SKM-1 (cell line): Measurements from ENCODE around the gene AFF3.
"Not testable (repeated sequence)": the region's sequence is repeated elsewhere in the genome, so short reads cannot be mapped to it uniquely, and the experiment has no call there.

Experiments
- DNase-seq: peaks from one replicate; lab custom pipeline; 2025; ENCODE audit not compliant: unreplicated experiment; lab: John Stamatoyannopoulos, UW

AFF3 gene, protein sequence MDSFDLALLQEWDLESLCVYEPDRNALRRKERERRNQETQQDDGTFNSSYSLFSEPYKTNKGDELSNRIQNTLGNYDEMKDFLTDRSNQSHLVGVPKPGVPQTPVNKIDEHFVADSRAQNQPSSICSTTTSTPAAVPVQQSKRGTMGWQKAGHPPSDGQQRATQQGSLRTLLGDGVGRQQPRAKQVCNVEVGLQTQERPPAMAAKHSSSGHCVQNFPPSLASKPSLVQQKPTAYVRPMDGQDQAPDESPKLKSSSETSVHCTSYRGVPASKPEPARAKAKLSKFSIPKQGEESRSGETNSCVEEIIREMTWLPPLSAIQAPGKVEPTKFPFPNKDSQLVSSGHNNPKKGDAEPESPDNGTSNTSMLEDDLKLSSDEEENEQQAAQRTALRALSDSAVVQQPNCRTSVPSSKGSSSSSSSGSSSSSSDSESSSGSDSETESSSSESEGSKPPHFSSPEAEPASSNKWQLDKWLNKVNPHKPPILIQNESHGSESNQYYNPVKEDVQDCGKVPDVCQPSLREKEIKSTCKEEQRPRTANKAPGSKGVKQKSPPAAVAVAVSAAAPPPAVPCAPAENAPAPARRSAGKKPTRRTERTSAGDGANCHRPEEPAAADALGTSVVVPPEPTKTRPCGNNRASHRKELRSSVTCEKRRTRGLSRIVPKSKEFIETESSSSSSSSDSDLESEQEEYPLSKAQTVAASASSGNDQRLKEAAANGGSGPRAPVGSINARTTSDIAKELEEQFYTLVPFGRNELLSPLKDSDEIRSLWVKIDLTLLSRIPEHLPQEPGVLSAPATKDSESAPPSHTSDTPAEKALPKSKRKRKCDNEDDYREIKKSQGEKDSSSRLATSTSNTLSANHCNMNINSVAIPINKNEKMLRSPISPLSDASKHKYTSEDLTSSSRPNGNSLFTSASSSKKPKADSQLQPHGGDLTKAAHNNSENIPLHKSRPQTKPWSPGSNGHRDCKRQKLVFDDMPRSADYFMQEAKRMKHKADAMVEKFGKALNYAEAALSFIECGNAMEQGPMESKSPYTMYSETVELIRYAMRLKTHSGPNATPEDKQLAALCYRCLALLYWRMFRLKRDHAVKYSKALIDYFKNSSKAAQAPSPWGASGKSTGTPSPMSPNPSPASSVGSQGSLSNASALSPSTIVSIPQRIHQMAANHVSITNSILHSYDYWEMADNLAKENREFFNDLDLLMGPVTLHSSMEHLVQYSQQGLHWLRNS (N-terminal part only)

DNA sequence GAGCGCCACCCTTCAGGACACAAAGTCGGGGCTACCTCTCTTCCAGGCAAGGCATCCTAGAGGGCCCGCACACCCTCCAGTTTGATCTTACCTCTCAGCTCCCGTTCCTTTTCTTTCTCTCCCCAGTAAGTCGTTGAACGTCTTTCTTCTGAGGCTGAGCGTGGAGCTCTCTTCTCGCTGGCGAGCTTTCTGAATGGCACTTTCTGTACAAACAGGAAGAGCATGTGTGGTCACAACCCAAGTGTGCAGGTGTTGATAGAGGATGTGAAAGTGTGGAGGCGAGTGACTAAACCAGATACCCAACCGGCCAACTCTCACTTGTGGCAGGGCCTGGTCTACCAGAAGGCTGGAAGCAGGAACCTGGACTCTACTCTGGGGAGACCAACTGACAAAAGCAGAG is at the start of gene AFF3:
Gene AFF3, minus strand, starts transcription at position 198 of the 400 bp plus-strand sequence. CDS start 38,136 bp downstream, outside the sequence.
- DNase-seq = peak; percentile 25

DNA sequence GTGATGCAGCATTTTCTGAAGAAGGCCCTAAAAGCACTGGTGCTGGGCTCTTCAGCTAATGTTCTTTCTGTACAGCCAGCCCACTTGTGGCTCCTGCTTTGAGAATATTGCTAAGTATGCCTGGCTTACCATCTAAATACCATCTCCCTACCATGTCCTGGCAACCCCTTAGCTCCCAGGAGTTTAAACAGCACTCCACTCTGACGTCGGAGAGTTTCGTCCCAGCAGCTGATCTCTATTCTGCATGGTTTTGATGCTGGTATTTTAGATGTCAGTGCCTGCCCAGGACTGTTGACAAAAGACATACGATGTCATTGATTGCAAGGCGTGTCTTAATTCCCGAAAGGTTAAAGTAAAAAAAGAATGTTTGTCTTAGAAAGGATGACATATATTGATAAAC is 47.0 kb upstream of the AFF3 start:
- no peak for DNase-seq

DNA sequence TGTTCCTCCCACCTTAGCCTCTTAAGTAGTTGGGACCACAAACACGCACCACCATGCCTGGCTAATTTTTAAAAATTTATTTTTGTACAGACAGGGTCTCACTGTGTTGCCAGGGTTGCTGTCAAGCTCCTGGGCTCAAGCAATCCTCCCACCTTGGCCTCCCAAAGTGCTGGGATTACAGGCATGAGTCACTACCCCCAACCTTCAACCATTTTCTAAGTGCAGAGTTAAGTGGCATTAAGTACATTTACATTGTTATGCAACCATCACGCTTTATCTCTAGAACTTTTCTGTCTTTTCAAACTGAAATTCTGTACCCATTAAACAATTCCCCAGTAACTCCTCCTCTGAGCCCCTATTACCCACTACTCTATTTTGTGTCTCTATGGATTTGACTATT is 45.9 kb upstream of the AFF3 start:
- DNase-seq = no peak

DNA sequence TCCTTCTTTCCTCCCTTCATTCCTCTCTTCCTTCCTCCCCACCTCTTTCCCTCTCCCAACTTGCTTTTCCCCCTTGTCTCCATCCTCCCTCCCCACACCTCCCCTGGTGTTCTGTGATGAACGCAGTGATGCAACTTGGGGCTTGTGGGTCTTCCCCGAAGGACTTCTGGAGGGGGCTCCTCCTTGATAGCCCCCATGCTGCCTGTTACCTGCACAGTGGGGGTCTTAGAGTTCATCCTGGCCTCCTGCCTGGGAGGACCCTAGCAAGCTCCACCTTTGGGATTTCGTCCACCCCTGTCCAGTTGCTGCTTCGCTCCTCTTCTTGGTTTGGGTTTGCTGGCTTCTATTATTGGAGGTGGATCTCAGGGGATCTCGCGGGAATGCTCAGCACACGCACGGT is 43.7 kb upstream of the AFF3 start:
- no peak for DNase-seq

DNA sequence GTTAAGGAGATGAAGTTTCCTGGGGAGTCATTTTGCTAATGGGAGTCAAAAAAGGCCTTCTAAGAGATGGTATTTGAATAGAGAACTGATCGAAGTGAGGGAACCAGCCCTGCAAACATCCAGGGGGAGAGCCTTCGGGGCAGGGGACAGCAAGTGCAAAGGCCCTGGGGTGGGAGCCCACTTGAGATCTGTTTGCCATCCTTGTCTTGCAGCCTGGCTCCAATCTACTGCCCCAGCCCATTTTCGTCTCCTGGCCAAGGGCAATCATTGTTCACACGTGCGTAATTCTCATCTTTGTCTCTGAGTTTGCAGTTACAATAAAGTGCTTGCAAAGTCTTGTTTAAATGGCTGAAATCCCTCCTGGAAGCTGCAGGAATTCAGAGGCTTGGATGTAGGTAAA is 43.1 kb upstream of the AFF3 start:
- no peak for DNase-seq

DNA sequence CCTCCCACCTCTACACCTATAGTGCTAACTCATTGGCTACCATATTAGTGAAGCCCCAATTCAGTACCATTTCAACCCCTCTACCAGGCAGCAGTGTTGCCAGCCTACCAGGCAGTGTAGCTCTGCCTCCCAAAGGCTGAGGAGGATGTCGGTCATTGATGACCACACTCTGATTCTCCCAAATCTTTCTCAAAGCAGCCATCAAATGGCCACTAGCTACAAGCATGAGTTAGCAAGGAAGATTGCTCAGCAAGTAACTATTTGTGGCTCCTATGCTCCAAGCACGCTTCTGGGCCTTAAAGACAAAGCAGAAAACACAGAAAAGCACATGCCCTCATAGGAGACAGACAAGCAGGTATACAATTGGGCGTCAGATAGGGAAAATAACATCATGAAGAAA is 42.7 kb upstream of the AFF3 start:
- no peak for DNase-seq

DNA sequence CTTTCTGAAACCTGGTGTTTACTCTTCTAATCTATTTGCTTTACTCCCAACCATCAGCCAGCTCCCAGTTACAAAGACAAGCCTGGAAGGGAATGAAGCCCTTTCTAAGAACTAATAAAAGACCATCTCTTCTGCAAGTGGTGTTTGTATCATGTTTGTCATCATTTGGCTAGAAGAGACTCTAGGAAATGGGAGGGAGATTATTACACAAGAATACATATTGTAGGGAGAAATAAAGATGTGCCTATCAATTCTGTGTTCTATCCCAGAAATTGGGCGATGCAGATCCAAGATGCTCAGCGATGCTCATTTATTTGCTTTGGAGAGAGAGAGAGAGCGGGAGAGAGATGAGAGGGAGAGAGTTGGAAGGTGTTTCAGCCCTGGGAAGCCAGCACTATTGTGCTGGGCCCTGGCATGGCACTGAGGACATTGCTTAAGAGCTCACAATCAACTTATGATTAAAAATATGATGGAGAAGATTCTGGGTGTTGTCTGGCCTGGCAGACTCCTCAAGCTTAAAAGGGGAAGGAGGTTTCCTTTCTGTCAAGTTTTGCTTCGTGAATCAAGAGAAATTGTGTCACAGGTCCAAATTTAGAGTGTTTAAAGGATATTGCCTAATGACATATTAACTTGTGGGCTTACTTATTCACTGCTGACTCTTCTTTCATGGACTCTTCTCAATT is 41.8 kb upstream of the AFF3 start:
- DNase-seq = peak; percentile 93

DNA sequence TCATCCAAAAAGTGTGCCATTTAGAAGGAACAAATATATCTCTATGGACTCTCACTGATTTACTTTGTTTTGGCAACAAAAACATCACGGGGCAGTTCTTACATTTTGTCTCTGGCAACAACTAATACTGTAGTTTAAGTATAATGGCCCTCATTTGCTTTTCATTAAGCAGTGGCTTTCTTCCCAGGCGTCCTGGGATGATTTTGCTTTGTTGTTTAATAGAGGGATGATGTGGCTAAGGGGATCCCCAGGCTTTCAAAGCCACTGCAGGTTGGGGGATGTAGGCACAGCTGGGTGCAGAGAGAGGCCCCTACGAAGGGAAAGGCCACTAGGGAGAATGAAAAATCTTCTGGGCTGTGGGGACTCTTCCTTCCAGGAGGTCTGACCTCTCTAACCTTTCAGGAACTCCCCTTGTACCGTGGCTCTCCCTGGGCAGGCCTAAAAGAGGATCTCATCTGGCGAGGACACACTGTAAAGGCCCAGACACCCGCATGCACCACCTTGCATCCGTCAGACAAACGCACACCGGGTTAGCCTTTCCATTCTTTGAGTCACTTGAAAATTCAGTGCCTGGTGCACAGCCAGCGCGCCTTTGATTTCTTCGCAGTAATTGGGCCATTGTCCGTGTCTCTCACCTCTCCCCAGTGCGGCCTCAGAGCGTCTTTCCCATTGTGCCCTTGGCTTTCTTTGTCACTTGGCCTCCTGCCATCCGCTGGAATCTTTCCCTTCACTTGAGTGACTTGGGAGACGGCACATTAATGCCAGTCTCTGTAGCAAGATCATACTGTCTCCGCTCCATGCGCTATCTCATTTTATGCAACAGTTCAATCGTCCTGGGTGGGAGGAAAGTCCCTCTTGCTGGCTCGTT is 40.3 kb upstream of the AFF3 start:
- no peak for DNase-seq

DNA sequence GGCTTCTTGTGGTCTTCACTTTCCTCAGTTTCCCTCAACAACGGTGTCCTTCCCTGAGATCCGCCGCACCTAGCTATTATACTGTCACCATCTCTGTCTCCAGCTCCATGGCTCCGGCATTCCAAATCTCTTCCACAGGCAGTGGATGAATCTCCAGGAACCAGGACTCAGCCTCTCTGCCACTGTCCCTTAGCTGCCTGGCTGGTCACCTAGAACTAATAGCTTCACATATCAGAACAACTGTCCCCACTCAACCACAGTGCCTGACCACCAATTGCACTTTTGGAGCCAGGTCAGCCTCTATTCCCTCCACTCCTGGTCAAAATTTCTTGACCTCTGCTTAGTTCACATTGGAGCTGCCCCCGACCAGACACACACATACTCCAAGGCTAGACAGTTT is 38.1 kb upstream of the AFF3 start:
- no peak for DNase-seq

DNA sequence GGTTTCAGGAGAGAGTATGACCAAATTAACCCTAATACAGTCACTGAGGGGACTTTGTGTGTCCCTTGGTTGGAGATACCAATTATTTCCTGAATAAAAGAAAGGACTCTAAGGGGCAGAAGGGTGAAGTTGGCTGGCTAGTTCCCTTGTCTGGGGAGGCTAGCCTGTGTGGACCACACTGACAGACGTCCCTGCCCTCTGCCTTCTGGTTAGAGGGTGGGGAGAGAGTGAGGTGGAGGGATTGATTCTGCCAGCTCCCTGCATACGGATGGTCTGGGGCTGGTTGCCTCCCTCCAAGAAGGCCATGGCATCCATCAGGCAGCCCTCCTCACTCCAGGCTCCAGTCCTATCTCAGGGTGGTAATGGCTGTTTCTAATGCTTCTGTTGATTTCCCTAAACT is 37.4 kb upstream of the AFF3 start:
- DNase-seq = no peak

DNA sequence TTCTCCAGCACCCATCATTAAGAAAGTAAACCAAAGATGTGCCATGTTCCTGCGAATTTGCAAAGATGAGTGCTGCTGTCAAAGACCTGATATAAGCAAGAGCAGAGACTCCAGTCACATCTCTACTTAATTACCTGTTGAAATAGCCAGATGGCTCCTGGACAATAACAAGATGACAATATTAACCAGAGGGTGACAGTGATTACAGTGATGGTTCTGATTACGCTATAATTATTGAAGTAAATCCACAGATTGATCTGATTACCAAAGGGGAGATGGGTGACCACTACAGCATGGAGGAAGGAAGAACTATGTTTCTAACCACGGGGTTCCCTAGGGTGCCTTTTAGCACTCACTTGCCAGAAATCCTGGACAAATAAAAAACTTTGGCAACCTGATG is 36.5 kb upstream of the AFF3 start:
- no peak for DNase-seq

DNA sequence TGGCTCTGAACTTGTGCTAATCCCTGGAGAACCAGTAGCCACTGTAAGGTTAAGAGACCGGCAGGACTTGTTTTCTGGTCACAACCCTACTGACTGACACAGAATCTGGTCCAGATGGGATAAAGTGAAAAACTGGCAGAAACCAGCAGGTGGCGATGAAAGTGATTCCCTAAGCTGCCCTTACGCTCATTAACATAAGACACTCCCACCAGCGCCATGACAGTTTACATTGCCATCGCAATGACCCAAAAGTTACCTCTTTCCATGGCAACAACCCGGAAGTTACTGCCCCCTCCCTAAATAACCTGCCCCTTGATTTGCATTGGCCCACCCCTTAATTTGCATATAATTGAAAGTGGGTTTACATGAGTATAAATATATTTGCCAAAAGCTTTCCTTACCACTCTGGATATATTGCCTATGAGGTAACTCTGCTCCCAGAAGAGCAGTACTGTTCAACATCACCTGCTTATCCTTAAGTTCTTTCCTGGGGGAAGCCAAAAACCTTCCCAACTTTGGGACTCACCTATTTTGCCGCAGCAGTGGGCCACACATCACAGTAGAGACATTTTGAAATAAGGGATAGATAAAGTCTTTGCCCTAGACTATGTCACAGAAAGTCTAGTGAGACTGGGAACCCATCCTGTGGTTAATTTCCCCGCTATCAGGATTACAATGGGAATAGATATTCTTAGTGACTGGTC is 35.8 kb upstream of the AFF3 start:
- peak; percentile 24 for DNase-seq

DNA sequence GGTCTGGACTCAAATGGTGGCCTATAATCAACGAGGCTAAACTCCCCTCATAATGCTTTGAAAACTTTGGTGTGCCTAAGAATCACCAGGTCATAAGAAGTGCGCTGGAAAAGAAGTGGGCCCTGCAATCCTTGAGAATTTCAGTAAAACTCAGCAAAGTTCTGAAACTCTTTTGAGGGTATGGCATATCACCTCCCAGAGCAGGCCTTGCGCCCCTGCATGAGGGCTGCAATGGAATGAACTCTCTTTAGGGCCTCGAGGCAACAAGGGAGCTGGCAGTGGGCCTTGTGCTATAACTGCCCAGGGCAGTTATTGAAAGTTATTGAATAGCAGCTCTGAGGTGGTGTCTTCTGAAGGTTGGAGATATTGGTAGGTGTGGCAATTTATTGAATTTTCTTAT is 34.5 kb upstream of the AFF3 start:
- DNase-seq = no peak

DNA sequence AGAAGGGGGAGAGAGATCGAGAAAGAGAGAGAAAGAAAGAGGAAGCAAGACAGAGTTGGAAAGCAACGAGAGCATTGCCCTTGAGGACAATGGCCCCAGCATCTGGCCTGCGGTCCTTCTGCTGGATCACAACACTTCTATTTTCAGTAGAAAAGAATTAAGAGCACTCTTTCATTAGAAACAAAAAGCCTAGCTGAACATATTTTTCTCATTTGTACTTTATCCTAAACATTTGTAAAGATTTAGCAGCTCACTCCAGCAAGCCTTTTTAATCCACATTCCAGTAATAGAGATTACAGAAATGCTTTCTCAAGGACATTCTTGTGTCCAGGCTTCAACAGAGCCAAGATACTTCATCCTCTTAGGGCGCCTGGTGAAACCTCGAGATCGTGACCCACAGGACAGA is 31.6 kb upstream of the AFF3 start:
- no peak for DNase-seq

DNA sequence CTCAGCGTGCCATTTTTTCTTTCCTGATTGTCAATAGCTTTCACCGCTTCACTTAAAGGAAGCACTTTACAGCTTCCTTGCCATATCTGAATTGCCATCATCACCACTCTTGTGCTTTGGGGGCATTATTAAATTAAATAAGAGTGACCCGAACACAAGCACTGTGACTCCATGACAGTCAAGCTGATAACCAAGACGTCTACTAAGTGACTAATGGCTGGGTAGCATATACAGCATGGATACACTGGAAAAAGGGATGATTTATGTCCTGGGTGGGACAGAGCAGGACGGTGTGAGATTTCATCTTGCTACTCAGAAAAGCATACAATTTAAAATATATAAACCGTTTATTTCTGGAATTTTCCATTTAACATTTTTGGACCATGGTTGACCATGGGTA is 24.3 kb upstream of the AFF3 start:
- DNase-seq = no peak

DNA sequence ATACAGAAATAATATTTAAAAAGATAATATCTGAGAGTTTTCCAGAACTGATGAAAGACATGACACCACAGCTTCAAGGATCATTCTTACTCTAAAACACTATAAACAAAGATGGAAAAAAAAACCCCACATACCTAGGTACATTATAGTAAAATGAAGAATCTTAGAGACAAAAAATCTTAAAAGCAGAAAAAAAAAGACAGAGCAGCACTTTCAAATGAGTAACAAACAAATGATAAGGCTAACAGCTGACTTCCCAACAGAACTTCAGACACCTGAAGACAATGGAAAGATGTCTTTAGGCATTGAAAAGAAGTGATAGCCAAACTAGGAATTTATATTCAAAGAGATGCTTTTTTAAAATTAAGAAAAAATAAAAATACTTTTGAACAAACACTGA is 21.2 kb upstream of the AFF3 start:
- DNase-seq = no peak

DNA sequence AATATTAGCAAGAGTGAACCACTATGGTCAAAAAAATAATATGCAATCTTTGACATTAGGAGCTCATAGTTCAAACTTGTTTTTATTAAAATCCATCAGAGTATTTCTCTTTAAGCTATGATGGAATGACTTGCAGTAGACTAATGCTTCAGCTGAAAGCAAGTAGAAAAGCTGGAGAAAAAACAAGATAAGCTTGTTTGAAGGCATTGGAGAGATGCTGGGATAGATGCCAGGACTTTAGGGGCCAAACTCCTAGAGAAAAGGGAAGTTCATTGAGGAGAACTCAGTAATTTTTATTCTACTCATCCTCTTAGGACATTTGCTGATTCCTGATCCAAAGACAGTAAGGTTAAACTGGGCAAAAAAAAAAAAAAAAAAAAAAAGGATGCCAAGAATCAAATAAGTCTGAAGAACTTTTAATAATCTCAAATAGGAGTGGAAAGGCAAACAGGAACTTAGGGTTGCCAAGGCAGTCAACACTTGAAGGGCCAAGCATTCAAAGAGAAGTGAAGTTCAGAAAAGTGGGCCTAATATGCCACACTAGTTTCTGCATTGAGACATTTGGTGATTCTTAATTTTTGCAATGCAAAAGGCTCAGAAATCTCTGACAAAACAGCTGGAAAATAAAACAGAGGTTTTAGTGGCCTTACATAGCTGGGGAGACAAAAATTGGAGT is 19.7 kb upstream of the AFF3 start:
- no peak for DNase-seq

DNA sequence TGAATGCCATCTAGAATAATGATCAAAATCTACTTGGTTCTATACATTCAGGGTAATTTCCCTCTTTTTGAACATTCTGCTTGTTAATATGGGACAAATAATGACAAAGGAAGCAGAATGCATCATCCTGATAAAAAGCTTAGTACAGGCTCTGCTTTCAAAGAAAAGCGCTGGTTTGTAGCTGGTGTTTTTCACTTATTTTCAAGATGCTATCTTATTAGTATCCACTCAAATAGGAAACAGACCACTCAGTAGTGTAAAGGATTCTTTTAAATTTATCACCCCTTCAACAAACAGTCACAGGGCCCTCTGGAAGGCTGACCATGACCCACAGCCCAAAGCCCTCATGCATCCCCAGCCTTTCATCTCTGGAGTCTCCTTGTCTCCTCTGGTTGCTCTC is 18.0 kb upstream of the AFF3 start:
- DNase-seq = no peak

DNA sequence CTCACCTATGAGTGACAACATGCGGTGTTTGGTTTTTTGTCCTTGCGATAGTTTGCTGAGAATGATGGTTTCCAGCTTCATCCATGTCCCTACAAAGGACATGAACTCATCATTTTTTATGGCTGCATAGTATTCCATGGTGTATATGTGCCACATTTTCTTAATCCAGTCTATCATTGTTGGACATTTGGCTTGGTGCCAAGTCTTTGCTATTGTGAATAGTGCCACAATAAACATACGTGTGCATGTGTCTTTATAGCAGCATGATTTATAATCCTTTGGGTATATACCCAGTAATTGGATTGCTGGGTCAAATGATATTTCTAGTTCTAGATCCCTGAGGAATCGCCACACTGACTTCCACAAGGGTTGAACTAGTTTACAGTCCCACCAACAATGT is 9.4 kb upstream of the AFF3 start:
- DNase-seq = not testable (repeated sequence)
